Measurements from ENCODE around the gene TMEM233. TPM values are rescaled to one million over a fixed set of nuclear protein-coding genes. Genes with fewer than 3 reads are reported as not detected.

TMEM233 gene
- total and polyA plus RNA-seq, 2 experiments from 2014 or later: 0.24 to 0.71 TPM

DNA sequence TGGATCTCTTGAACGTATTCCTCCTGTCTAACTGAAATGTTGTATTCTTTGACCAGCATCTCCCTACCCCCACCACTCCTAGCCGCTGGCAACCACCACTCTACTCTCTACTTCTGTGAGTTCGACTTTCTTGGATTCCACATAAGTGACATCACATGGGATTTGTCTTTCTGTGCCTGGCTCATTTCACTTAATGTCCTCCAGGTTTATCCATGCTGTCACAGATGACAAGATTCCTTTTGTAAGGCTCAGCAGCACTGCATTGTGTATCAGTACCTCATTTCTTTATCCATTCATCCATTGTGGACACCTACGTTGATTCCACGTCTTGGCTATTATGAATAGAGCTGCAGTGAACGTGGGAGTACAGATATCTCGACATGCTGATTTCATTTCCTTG is 84.9 kb downstream of the TMEM233 start (continued):
- TF ChIP-seq CREB1 (CRISPR knock-in tag; IDR thresholded peaks at IDR 0.05; ENCODE audit: low read depth) (no peak), EZH2phosphoT487 (IDR thresholded peaks at IDR 0.05; ENCODE audit: unreplicated experiment) (no peak), ZNF331 (CRISPR knock-in tag; IDR thresholded peaks at IDR 0.05; ENCODE audit: low read depth) (no peak), STAT1 (IDR thresholded peaks at IDR 0.05; ENCODE audit: unreplicated experiment) (no peak)
- TF ChIP-seq, protein P1, sequence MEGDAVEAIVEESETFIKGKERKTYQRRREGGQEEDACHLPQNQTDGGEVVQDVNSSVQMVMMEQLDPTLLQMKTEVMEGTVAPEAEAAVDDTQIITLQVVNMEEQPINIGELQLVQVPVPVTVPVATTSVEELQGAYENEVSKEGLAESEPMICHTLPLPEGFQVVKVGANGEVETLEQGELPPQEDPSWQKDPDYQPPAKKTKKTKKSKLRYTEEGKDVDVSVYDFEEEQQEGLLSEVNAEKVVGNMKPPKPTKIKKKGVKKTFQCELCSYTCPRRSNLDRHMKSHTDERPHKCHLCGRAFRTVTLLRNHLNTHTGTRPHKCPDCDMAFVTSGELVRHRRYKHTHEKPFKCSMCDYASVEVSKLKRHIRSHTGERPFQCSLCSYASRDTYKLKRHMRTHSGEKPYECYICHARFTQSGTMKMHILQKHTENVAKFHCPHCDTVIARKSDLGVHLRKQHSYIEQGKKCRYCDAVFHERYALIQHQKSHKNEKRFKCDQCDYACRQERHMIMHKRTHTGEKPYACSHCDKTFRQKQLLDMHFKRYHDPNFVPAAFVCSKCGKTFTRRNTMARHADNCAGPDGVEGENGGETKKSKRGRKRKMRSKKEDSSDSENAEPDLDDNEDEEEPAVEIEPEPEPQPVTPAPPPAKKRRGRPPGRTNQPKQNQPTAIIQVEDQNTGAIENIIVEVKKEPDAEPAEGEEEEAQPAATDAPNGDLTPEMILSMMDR (conservative IDR thresholded peaks at IDR 0.05; ENCODE audit: low read depth in 2 of 2): no peak

DNA sequence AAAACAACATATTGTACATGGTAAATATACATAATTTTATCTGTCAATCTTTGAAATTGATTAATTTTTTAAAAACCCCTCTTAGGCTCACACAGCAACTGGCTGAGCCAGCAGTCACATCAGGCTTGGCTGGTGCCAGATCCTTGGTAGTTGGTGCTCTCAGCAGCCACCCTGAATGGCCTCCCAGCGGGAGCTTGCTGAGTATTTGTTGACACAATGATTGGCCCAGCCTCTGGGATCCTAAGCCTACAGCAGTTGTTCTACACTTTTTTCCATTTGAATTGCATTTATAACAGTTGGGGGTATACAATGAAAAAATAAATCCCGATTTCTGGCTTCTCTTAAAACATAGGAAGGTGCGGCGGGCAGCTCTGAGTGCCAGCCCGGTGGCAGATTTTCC is 85.5 kb downstream of the TMEM233 start:
- H3K27me3 ChIP-seq (ENCODE audit: insufficient read depth): no peaks in the 10 kb centered on the region
- 0 out of 2 replicates have a peak, but pooled peaks cover 4% of the 10 kb centered on the region for H3K9me2 ChIP-seq (ENCODE audit: insufficient read depth)
- H3K4me3 ChIP-seq: no peak overlapping the region
- no peaks in the 10 kb centered on the region for H3K4me1 ChIP-seq (ENCODE audit: insufficient read depth)
- DNase-seq (ENCODE audit: low spot score) (no peak), ATAC-seq (peak; percentile 72)
- TF ChIP-seq, protein P2, sequence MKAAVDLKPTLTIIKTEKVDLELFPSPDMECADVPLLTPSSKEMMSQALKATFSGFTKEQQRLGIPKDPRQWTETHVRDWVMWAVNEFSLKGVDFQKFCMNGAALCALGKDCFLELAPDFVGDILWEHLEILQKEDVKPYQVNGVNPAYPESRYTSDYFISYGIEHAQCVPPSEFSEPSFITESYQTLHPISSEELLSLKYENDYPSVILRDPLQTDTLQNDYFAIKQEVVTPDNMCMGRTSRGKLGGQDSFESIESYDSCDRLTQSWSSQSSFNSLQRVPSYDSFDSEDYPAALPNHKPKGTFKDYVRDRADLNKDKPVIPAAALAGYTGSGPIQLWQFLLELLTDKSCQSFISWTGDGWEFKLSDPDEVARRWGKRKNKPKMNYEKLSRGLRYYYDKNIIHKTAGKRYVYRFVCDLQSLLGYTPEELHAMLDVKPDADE (IDR thresholded peaks at IDR 0.05): no peak
- TF ChIP-seq CREB1 (CRISPR knock-in tag; IDR thresholded peaks at IDR 0.05; ENCODE audit: low read depth) (no peak), POLR2AphosphoS5 (IDR thresholded peaks at IDR 0.05; ENCODE audit: low read depth) (no peak), JUNB (IDR thresholded peaks at IDR 0.05; ENCODE audit: unreplicated experiment) (no peak), EZH2 (IDR thresholded peaks at IDR 0.05; ENCODE audit: low read depth, unreplicated experiment) (no peak), ZNF114 (CRISPR knock-in tag; IDR thresholded peaks at IDR 0.05) (no peak), NANOG (IDR thresholded peaks at IDR 0.05; ENCODE audit: borderline replicate concordance) (no peak), ZNF331 (CRISPR knock-in tag; IDR thresholded peaks at IDR 0.05; ENCODE audit: low read depth) (no peak), STAT1 (IDR thresholded peaks at IDR 0.05; ENCODE audit: unreplicated experiment) (no peak)
- TF ChIP-seq, protein P3, sequence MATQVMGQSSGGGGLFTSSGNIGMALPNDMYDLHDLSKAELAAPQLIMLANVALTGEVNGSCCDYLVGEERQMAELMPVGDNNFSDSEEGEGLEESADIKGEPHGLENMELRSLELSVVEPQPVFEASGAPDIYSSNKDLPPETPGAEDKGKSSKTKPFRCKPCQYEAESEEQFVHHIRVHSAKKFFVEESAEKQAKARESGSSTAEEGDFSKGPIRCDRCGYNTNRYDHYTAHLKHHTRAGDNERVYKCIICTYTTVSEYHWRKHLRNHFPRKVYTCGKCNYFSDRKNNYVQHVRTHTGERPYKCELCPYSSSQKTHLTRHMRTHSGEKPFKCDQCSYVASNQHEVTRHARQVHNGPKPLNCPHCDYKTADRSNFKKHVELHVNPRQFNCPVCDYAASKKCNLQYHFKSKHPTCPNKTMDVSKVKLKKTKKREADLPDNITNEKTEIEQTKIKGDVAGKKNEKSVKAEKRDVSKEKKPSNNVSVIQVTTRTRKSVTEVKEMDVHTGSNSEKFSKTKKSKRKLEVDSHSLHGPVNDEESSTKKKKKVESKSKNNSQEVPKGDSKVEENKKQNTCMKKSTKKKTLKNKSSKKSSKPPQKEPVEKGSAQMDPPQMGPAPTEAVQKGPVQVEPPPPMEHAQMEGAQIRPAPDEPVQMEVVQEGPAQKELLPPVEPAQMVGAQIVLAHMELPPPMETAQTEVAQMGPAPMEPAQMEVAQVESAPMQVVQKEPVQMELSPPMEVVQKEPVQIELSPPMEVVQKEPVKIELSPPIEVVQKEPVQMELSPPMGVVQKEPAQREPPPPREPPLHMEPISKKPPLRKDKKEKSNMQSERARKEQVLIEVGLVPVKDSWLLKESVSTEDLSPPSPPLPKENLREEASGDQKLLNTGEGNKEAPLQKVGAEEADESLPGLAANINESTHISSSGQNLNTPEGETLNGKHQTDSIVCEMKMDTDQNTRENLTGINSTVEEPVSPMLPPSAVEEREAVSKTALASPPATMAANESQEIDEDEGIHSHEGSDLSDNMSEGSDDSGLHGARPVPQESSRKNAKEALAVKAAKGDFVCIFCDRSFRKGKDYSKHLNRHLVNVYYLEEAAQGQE (IDR thresholded peaks at IDR 0.05; ENCODE audit: unreplicated experiment): no peak
- TF ChIP-seq, protein P1 (conservative IDR thresholded peaks at IDR 0.05; ENCODE audit: low read depth in 2 of 2): no peak
- H3K4me3 Mint-ChIP-seq: no peak overlapping the region
- H2AFZ ChIP-seq: no peak overlapping the region
- H3K36me3 ChIP-seq (ENCODE audit: insufficient read depth): peaks cover 44% of the 10 kb centered on the region
- no peaks in the 10 kb centered on the region for H3K9me3 Mint-ChIP-seq
- no peak overlapping the region for H3K27ac ChIP-seq (ENCODE audit: low read depth)
- no peak overlapping the region for H3K27ac Mint-ChIP-seq
- H3K4me2 ChIP-seq: no peak overlapping the region
- H3K79me2 ChIP-seq (replicated peaks; ENCODE audit: insufficient read depth): no peaks in the 10 kb centered on the region
- H3K27me3 Mint-ChIP-seq (ENCODE audit: insufficient read depth, low read depth, poor library complexity): peaks cover 2% of the 10 kb centered on the region
- peaks cover 17% of the 10 kb centered on the region; the same call in 1 of the 2 replicates for H4K20me1 ChIP-seq (replicated peaks; ENCODE audit: insufficient read depth)
- peaks cover 82% of the 10 kb centered on the region for H3K36me3 Mint-ChIP-seq (ENCODE audit: low read depth)
- 0 out of 2 replicates have a peak, but pooled peaks cover 3% of the 10 kb centered on the region for H3F3A ChIP-seq (replicated peaks; ENCODE audit: low read depth)
- H3K4me1 Mint-ChIP-seq: peaks cover 11% of the 10 kb centered on the region

All from GM23338 (cell line).